ENCODE data around the gene USP28.

Gene USP28

GRCh38 chr11:113906038-113906437 is 30.7 kb upstream of the USP28 start:
- no peak overlapping the region for H3K4me3 ChIP-seq (ENCODE audit: control insufficient read depth, low read depth, low read length)
- TF ChIP-seq CTCF (conservative IDR thresholded peaks at IDR 0.05; ENCODE audit: control insufficient read depth, insufficient read depth, low read depth, low read length): peak; percentile 29
- peak; percentile 43 for DNase-seq (ENCODE audit: low read depth)

DNA sequence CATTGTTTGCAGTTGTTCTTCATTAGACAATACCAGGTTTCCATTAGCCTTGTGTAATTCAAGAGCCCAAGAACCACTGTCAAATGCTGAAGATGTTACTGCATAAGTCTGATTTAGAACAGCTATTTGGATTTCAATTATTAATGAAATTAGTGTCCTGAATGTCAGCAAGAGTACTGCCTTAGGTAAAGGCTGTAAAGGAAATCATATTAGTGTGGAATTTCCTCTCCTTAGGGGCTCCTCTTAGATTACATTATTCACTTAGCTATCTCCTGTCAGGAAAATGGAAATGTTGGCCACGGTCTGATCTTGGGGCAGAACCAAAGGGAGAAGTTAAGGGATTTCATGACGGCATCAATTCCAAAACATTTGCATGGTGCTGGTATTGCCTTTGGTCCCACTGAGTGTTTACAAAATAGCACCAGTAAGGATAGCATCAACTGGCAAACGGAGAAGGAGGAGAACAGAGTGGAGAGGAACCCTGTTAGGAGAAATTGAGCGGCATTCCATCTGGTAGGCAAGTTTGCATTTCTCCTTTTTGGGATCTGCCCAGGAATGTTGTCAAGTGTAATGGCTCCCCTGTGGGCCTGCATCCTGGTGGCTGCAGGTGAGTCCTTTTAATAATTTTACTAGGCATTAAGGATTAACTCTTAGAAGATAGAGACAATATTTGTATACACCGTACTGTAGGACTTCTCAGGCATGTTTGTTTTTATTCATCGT is 29.2 kb upstream of the USP28 start, which contains the start of gene HTR3B:
Gene HTR3B (plus strand): TSS at position 418 of the 723 bp plus-strand sequence. CDS start 138 bp downstream, at position 556.
- DNase-seq (ENCODE audit: low read depth): no peak

GRCh38 chr11:113901141-113901540 is 25.8 kb upstream of the USP28 start:
- DNase-seq (ENCODE audit: low read depth): no peak
- H3K4me3 ChIP-seq (ENCODE audit: control insufficient read depth, low read depth, low read length): no peak overlapping the region
- TF ChIP-seq CTCF (conservative IDR thresholded peaks at IDR 0.05; ENCODE audit: control insufficient read depth, insufficient read depth, low read depth, low read length): no peak

More for the DNA sequence above, 29.2 kb upstream of the USP28 start, which contains the start of gene HTR3B:
- TF ChIP-seq CTCF (conservative IDR thresholded peaks at IDR 0.05; ENCODE audit: control insufficient read depth, insufficient read depth, low read depth, low read length): no peak
- no peak within 1 kb of the TSS for H3K4me3 ChIP-seq (ENCODE audit: control insufficient read depth, low read depth, low read length)

- peak; percentile 40 for DNase-seq (ENCODE audit: low read depth)
- H3K4me3 ChIP-seq (ENCODE audit: control insufficient read depth, low read depth, low read length): no peak overlapping the region
- peak; percentile 72 for TF ChIP-seq CTCF (conservative IDR thresholded peaks at IDR 0.05; ENCODE audit: control insufficient read depth, insufficient read depth, low read depth, low read length)
Observed at GRCh38 chr11:113896156-113896879, 20.9 kb upstream of the USP28 start.

DNA sequence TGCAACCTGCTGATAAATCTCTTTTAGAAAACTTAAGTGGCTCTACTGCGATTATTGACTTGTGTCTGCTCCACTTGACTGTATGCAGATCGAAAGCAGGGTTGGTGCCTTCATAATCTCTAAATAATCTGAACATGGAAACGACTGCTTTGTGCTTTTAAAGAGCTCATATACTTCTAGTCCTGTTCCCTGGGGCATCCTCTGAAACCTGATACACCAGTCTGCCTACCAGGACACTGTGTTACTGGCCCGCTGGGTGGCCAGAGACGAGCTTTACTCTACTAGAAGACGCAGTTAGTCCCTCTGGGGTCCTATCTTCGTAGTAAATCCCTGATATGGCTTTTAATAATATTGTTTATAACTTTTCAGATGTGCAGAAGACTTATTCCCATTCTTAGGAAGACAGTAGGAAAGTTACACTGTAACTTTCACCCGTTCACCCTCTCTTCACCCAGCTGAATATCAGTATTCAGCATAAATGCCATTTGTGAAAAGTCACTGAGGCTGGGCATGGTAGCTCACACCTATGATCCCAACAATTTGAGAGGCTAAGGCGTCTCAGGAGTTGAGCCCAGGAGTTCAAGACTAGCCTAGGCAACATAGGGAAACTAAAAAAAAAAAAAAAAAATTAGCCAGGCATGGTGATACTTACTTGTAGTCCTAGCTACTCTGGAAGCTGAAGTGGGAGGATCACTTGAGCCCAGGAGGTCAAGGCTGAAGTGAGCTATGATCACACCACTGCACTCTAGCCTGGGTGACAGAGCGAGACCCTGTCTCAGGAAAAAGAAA is 20.2 kb upstream of the USP28 start:
- H3K4me3 ChIP-seq (ENCODE audit: control insufficient read depth, low read depth, low read length): no peak overlapping the region
- no peak for TF ChIP-seq CTCF (conservative IDR thresholded peaks at IDR 0.05; ENCODE audit: control insufficient read depth, insufficient read depth, low read depth, low read length)
- no peak for DNase-seq (ENCODE audit: low read depth)

DNA sequence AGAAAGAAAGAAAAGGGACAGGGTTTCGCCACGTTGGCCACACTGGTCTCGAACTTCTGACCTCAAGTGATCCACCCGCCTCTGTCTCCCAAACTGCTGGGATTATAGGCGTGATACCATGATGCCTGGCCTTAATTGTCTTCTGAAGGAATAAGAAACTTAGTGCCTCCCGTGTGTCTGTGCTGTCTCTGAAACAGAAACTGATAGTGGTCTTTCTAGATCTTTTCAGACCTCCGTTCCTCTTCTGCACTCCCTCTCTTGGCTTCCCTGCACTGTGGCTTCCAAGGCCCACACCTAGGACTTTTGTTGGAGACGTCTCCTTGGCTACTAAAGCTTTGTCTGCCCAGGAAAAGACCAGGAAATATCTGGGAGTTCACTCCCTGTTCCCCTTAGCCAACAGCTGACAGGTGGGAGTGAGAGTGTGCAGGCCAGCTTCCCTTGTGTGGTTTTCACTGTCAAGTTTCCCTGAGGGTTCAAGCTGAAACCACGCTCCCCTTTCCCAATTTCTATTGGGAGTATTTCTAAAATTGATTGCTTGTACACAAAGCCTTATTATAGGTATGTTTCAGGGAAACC is 19.1 kb upstream of the USP28 start:
- DNase-seq (ENCODE audit: low read depth): no peak
- TF ChIP-seq CTCF (conservative IDR thresholded peaks at IDR 0.05; ENCODE audit: control insufficient read depth, insufficient read depth, low read depth, low read length): no peak
- no peak overlapping the region for H3K4me3 ChIP-seq (ENCODE audit: control insufficient read depth, low read depth, low read length)

Data from fibroblast of mammary gland (primary cell).